Limb (tissue), 2 donors: Measurements from ENCODE around the gene SOWAHB.
"Not testable (repeated sequence)": the region's sequence is repeated elsewhere in the genome, so short reads cannot be mapped to it uniquely, and the experiment has no call there.

Experiments used
- DNase-seq, 2 donors: peaks; one replicate each; pipeline ENCODE4 v3.0.0-alpha.2; 2016; ENCODE audit errors: extremely low spot score in 2 of 2

Gene SOWAHB

DNA sequence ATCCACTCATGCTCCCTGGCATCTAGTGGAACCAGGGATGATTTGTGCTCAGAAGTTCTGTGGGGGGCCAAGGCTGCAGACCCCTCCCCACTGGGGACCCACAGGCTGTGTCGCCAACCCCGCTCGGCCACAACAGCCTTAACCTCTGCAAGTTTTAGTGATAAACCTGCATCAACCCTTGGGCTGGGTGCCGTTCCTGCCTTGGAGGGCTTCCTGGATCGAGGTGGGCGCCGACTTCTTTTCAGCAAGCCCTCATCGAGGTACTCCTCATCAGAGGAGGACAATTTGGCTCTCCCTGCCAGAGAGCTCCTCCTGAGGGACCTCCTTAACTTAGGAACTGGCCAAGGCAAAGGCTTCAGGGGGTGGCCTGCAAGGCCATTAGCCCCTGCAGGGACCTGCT lies 1.9 kb downstream of the SOWAHB start:
- no peak for DNase-seq

DNA sequence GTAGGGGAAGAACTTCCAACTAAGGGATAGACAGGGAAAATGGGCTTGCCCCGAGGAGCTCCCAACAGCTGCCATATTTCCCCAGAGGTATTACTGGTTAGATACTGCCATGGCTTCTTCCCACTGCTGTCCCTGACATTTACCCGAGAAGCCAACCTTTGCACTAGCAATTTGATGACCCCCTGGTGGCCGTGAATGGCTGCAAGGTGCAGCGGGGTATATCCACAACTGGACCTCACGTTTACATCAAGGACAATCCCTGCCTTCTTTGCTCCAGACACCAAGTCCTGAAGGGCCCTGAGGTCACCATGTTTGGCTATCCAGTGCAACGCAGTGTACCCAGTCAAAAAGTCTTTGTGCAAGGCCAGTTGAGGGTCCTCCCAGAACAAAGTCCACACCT lies 2.3 kb downstream of the SOWAHB start:
- no peak for DNase-seq

DNA sequence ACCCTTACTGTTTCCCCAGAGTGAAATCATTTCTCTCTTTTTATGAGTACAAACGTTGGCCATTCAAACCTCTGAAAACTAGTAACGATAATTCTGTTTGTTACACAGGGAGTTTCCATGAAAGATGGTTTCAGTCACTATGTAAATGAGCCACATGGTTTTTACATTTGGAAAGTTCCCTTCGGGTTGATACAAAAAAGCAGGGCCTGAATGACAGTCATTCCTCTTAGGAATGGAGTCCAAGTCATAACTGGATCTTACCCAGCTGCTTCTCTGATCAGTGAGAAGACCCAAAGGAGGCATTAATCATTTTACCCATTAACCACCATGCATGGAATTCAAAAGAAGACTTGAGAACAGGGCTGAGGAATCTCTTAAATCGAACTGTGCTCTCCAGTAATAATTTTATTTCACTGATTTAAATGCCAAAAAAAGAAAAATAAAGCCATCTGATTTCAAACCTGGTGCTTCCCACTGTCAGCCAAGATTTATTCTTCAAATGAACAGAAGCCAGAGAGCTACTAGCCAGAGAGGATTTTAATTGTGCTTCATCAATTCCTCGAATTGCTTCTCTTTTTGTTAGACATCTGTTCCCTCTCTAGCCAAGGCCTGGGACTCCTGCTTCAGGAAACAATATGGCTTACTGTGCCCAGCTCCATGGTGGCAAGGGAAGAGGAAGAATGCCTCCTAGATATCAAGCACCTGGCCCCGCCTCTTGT lies 3.2 kb downstream of the SOWAHB start:
- peak in 1 of 2 donors; percentile 27 for DNase-seq

DNA sequence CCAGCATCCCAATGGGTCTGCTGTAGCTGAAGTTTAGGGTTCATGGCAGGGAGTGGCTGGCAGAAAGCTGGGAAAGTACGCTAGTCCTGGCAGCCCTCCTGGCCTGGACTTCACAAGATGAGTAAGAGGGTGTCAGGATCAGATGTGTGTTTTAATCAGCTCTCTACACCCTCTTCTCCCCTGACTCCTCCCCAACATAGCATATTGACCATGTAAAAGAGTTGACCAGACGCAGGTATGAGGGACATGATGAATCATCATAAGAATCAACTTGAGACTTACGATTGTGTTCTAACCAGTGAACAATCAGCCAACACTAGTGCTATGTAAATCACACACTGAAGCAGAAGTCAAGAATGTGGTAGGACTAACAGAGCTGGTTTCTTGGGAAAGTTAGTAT lies 5.3 kb downstream of the SOWAHB start:
- DNase-seq = no peak

DNA sequence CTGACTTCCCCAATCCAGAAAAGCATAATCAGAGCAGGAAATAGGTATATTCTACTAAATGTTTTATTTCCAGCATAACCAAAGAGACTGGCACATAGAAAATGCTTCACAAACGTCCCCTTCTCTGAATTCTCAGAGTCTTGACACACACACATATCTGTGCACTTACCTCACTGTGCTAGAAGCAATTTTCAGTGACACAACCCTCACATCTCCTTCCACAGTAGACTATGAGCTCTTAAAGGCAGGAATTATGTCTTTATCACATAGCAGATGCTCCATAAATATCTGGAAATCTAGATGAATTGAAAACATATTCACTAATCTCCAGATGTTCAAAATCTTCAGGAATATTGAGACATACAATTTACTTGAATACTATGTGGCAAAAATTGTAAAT lies 5.9 kb downstream of the SOWAHB start:
- DNase-seq = no peak

DNA sequence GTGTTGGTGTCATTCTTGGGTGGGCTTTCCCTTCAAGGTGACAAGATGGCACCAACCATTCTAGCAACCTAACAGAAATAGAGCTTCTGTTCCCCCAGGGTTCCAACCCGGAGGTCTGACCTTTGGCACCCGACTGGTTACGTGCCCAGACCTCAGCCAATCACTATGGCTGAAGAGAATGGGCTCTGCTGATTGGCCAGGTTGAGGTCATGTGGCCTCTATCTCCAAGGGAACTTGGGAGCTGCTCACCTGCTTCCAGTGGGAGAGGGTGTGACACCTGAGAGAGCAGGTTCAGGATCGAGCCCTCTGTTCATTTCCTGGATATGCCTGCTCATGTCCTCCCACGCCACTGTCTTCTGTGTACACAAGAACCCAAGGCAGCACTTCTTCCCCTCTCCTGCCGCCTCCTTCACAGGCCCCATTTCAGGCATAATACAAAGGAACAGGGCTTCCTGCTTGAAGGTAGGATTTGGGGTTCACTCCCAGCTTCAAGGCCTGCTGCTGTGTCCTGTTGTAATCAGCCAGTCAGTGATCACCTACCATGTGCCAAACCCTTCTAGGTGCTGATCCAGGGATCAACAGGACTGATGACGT lies 11.0 kb downstream of the SOWAHB start:
- DNase-seq = no peak

DNA sequence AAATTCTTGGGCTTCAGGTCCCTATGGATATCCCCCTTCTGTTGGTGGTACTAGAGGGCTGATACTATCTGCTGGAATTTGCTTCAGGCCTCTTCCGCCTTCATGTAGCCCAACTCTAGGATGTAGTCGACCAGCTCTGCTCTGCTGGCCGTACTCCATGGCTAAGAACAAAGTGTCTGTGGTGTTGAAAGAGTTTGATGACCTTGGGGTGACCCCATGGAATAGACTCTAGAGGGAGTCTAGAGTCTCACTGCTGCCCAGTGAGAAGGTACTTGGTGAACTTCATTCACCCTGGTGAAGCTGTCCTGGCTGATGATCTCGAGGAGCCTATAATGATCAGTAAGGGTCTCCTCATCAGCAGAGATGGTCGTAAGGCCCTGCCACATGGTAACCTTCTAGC lies 11.7 kb downstream of the SOWAHB start:
- DNase-seq = no peak

DNA sequence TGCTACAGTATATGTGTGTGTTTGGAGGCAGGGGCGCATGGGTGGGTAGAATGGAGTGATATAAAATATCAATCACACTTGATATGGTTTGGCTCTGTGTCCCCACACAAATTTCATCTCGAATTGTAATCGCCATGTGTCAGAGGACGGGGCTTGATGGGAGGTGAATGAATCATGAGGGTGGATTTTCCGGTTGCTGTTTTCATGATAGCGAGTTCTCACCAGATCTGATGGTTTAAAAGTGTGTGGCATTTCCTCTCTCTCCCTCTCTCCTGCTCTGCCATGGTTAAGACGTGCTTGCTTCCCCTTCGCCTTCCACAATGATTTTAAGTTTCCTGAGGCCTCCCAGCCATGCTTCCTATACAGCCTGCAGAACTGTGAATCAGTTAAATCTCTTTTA lies 14.8 kb downstream of the SOWAHB start:
- DNase-seq = no peak

DNA sequence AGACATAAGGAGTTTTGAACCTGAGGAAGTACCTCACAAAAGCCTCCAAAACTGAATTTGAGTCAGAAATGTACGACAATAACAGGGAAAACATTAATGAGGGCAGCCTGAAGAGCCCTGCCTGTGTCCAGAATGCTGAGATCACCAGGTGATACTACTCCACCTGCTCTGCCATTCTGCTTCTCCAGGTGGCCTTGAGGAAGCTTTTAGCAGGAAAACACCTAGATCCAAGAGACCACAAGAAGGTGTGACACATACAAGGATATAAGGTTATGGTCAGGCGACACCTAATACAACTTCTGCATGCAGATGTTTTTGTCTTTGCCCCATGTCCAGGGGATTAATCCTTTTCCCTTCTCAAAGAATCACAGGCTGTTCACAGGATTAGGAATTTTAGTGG lies 15.3 kb downstream of the SOWAHB start:
- no peak for DNase-seq

DNA sequence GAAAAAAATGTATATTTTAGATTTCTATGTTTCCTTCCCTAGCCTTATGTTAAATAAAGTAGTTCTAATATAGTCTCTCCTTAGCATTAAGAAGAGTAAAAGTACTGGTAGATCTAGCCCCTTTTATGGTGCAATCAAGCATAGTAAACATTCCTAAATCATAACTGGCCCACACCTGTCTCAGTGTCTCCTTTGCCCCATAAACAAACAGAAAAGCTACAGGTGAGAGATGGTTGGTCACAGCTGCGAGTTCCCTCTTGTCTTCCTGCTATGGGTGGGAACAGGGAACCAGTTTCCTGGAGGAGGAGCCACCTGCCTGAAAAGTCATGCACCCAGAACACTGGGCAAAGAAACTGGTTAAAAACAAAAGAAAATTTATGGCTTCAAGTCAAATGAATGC lies 16.6 kb downstream of the SOWAHB start:
- DNase-seq = no peak

DNA sequence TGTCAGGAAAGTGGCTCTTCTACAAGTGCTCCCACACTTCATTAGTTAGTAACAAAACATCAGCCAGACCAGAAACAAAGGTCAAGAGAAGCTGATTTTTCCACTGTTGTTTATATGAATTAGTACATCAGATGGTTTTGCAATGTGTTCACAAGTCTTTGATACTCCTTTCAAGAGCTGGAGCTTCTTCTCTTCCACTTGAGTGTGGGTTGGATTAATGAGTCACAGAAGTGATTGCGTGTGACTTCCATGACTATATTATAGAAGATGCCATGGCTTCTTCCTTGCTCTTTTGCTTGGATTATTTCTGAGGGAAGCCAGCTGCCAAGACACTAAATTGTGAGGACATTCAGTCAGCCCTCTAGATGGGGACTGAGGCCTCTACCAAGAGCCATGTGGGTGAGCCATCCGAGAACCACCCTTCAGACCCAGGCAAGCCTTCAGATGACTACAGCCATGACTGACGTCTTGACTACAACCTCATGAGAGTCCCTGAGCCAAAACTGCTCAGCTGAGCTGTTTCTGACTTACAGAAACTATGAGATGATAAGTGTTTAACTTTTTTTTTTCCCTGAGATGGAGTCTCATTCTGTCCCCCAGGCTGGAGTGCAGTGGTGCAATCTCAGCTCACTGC lies 18.1 kb downstream of the SOWAHB start:
- no peak for DNase-seq

DNA sequence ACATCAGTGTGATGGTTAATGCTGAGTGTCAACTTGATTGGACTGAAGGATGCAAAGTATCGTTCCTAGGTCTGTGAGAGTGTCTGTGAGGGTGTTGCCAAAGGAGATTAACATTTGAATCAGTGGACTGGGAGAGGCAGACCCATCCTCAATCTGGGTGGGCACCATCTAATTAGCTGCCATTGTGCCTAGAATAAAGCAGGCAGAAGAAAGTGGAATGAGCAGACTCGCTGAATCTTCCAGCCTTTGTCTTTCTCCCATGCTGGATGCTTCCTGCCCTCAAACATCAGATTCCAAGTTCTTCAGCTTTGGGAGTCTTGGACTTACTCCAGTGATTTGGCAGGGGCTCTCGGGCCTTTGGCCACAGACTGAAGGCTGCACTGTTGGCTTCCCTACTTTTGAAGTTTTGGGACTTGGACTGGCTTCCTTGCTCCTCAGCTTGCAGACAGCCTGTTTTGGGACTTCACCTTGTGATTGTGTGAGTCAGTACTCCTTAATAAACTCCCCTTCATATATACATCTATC lies 19.2 kb downstream of the SOWAHB start:
- DNase-seq = not testable (repeated sequence)

DNA sequence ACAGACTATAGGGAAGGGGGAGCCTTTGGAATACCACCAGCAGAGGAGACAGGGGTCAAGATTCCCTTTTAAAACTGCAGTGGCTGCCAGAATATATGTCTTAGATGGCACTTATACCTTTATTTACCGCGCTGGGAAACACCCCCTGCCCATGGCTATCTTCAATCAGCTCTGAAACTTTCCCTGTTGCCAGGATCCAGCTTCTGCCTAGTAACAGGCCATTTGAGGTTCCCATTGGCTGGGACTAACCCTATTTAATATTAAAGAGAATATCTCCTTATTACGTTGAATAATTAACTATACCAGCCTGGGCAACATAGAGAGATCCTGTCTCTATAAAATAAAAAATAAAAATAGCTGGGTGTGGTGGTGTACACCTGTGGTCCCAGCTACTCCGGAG lies 23.8 kb downstream of the SOWAHB start:
- DNase-seq = no peak

DNA sequence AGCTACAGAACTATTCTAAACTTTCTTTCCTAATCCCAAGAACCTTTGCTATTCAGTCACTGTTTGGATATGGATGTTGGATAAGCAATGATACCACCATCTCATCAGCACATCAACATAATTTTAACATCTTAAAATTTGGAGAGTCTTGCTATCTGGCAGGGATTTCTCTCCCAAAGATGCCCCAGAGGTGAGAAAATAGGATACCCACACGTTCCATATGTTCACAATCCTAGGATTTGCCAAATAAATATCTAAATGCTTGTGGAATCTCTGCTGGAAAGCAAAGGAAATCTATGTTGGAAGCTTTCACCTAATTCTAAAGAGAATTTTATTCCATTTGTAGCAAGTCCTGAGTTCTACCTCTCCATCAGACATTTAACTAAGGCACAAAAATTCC lies 24.4 kb downstream of the SOWAHB start:
- DNase-seq = no peak

DNA sequence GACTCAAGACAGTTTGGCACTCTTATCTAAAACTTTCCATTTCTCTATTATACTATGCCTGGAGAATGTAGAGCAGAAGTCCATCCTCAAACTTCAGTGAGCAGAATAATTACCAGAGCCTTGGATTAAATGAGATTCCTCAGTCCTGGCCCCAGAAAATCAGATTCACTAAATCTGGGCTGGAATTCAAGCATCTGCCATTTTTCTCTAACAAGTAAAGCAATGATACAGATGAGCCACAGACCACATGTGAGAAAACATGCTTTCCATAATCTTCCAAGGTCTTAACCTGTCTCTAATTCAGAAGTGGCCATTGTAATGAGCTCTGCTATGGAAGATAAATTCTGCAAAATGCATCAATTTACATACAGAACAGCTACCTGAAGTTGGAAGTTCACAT lies 25.4 kb downstream of the SOWAHB start:
- no peak for DNase-seq

DNA sequence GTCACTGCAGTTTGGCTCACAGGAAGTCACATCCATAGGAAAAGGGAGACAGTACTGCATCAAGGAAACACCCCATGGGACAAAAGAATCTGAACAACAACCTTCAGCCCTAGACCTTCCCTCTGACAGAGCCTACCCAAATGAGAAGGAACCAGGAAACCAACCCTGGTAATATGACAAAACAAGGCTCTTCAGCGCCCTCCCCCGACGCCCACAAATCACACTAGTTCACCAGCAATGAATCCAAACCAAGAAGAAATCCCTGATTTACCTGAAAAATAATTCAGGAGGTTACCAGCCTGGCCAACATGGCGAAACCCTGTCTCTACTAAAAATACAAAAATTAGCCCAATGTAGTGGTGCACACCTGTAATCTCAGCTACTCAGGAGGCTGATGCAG lies 29.2 kb downstream of the SOWAHB start:
- not testable (repeated sequence) for DNase-seq

DNA sequence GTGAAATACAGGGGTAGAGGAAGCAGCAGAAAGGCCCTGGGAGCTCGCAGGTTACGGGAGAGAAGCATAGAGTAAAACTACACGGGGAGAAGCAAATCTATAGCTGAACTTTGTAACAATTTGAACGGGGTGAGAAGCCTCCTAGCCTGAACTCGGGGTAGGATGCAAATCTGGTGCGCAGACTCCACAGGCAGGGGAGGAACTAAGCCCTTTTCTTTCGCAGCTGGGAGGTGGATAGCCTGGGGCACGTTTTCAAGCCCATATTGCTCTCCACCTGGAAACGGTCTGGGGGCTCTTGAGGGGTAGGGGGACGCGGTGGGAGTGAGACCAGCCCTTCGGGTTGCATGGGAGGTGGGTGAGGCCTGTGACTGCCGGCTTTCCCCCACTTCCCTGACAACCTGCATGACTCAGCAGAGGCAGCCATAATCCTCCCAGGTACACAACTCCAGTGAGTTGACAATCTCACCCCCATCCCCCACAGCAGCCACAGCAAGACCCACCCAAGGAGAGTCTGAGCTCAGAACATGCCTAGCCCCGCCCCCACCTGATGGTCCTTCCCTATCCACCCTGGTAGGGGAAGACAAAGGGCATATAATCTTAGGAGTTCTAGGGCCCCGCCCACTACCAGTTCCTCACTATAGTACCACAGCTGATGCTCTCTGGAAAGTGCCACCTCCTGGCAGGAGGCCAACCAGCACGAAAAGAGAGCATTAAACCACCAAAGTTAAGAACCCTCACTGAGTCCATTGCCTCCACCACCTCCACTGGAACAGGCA lies 29.9 kb downstream of the SOWAHB start:
- no peak for DNase-seq

DNA sequence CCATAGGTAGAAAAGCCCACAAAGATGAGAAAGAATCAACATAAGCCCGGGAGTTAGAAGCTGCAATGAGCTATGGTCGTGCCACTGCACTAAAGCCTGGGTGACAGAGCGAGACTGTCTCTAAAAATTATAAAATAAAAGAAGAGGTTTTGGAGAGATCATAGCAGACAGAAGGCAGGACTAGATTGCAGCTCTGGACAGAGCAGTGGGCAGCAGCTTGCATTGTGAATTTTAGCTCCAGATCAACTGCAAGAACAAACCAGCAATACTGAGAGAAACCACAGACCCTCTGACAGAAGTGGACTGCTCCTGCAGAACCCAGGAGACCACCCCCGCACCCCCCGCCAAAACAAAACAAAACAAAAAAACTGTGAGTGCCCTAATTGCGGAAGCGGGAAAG lies 30.6 kb downstream of the SOWAHB start:
- no peak for DNase-seq

DNA sequence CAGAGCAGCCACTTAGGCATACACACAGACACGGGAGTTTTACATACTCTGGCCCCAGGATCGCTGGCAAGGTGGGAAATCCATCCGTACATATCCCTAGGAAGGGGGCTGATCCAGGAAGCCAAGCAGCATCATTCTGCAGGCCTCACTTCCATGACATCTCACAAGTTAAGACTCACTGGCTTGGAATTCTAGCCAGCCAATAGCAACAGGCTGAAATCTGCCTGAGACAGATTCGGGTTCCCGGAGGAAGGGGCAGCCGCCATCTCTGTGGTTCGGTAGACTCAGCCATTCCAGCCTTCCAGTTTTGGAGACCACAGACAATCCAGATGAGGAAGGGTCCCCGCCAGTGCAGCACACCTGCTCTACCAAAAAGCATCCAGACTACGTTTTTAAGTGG lies 31.3 kb downstream of the SOWAHB start:
- no peak for DNase-seq

DNA sequence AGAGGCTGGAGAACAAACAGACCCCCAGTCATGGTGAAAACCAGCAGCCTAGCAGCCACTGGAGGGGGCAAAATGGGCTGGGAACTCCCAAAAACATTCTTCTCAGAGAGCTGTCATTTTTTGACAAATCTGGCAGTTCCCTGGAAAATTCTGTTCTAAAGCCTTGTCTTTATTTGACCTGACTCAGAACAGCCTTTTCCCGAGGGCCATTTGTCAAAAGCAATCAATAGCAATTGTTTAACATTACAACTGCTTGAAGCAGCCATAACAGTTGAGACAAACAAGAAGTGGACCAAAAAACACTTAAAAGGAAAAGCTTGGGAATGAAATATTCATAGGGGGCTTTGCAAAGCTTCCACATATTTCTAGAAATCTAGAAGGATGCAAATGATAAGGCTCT lies 39.6 kb downstream of the SOWAHB start:
- DNase-seq = no peak

DNA sequence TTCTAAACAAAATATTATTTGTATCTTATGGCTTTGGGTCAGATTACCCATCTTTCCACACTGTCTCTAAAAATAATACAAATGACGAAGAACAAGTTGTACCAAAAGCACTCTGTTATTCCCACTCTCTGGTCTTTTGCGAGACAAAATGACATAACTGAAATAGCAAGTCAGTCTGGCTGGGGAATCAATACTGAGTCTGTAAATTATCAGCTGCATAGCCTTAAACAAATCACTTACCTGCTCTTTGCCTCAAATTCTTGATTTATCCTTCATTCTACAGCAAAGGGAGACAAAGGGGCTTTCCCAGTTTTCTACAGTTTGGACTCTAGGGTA lies 40.9 kb downstream of the SOWAHB start:
- peak in 1 of 2 donors; percentile 51 for DNase-seq
